Measurements from ENCODE around the gene PPCS. TPM values are rescaled to one million over a fixed set of nuclear protein-coding genes. Genes with fewer than 3 reads are reported as not detected.

PPCS gene
- polyA plus RNA-seq (ENCODE audit: low read depth in 6 of 6), result 100 to 1,000 TPM; 141 to 214 (median 157) TPM

DNA sequence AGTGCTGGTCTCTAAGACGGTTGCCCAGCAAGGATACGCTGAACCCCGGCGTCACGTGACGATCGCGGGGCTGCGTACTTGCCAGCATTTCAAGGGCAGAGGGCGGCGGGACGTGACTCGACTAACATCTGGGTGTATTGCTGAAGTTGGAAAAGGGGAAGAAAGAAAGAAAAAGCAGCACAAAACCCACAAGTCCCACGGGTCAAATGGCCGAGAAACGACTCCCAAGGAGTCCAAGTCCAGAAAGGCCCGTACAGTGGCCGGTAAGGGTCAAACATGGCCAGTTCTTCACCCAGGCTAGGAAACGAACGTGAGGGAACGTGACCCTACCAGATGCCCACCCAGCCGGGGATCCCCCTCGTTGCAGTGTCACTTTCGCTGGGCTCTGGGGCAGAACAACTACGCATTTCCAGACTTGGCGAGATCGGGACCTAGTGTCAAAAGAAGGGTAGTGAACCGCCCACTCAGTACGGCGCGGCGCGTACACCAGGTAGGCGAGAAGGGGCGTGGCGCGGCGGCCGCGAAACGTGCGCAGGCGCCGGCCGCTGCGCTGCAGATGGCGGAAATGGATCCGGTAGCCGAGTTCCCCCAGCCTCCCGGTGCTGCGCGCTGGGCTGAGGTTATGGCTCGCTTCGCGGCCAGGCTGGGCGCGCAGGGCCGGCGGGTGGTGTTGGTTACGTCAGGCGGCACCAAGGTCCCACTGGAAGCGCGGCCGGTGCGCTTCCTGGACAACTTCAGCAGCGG lies at the start of gene PPCS, which contains the start of gene ZMYND12:
Gene PPCS, plus strand, starts transcription at position 534 of the 744 bp plus-strand sequence. Its CDS starts 23 bp downstream, at position 557.
Gene ZMYND12, minus strand, starts transcription at position 13 of the 744 bp plus-strand sequence. CDS start 25 bp downstream, outside the sequence.
- Mint-ChIP-seq H3K4me1 (peaks cover 24 to 37% (median 33%) of the 10 kb centered on the region in 3 donors), H3K27me3 (no peaks in the 10 kb centered on the region)

DNA sequence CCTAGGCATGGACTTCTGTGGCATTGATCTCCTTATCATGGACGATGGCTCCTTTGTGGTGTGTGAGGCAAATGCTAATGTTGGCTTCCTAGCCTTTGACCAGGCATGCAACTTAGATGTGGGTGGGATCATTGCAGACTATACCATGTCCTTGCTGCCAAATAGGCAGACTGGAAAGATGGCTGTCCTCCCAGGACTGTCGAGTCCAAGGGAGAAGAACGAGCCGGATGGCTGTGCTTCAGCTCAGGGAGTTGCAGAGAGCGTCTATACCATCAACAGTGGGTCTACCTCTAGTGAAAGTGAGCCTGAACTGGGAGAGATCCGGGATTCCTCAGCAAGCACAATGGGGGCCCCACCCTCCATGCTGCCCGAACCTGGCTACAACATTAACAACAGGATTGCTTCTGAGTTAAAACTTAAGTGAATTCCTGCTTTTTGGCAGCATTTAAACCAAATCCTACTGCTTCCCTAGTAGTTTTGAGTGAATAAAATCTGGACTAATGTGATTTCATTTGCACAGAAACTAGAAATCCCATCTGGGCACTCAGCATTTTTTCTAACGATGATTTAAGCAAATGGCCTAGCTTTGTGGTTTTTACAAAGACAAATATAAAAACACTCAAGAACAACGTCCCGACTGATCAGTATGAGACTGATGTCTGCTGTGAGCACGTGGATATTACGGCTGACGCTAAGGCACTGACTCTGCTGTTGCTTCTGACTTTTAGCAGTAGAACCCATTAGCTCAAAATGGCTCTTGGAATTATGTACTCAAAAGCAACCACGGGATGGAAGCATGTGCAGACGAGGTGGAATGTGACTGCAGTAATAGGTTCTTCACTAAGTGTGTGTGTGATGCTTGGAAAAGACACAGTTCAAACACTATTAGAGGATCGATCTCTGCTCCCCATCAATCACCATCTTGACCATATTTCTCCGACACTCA lies 41.5 kb upstream of the PPCS start:
- no peak for DNase-seq
- H3K9me3 Mint-ChIP-seq, result no peaks in the 10 kb centered on the region
- no peak for ATAC-seq (ENCODE audit: low read depth in 2 of 2)
- H3K36me3 Mint-ChIP-seq, result no peaks in the 10 kb centered on the region
- H3K4me3 Mint-ChIP-seq, result no peak overlapping the region
- peaks cover 8 to 24% (median 15%) of the 10 kb centered on the region in 3 donors for H3K27me3 Mint-ChIP-seq
- no peaks in the 10 kb centered on the region for H3K4me1 Mint-ChIP-seq
- H3K27ac Mint-ChIP-seq, result no peak overlapping the region

More for the DNA sequence above, at the start of gene PPCS, which contains the start of gene ZMYND12:
- H3K27ac Mint-ChIP-seq, result peak within 1 kb of the TSS; percentile 98 to 100 (median 100)
- peak within 1 kb of the TSS; percentile 80 to 97 (median 92) for H3K4me3 Mint-ChIP-seq
- H3K9me3 Mint-ChIP-seq, result no peaks in the 10 kb centered on the region
- peak; percentile 96 for DNase-seq
- ATAC-seq (ENCODE audit: low read depth in 2 of 2), result peak; percentile 87 to 88
- peaks cover 14 to 26% of the 10 kb centered on the region in 2 donors for H3K36me3 Mint-ChIP-seq

- Mint-ChIP-seq H3K27me3 (peaks cover 3 to 24% (median 23%) of the 10 kb centered on the region in 3 donors), H3K4me3 (no peak overlapping the region), H3K4me1 (no peaks in the 10 kb centered on the region), H3K36me3 (no peaks in the 10 kb centered on the region), H3K27ac (no peak overlapping the region), H3K9me3 (no peaks in the 10 kb centered on the region)
- ATAC-seq (ENCODE audit: low read depth in 2 of 2) (no peak), DNase-seq (no peak)
Observed at GRCh38 chr1:42417166-42417565, 39.2 kb upstream of the PPCS start.

DNA sequence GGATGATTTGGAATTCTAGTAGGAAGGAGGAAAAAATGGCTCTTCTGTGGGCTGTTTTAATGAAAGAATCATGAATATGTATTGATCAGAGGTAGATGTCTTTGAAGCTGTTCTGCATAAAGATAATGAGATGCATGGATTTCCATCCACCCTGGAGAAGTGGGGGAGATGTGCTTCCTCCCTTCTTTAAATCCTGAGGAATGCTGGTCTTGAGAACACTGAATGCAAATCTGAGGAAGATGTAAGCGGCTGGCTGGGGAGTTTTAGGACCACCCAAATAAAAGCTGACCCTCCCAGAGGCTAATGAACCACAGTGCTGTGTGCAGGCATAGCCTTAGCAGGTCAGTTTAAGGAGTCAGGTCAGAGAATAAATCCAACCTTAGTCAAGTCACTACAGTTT lies 37.8 kb upstream of the PPCS start:
- Mint-ChIP-seq H3K36me3 (no peaks in the 10 kb centered on the region), H3K27me3 (peaks cover 3 to 24% (median 23%) of the 10 kb centered on the region in 3 donors), H3K4me3 (no peak overlapping the region), H3K4me1 (no peaks in the 10 kb centered on the region), H3K27ac (no peak overlapping the region), H3K9me3 (no peaks in the 10 kb centered on the region)
- no peak for DNase-seq
- no peak for ATAC-seq (ENCODE audit: low read depth in 2 of 2)

DNA sequence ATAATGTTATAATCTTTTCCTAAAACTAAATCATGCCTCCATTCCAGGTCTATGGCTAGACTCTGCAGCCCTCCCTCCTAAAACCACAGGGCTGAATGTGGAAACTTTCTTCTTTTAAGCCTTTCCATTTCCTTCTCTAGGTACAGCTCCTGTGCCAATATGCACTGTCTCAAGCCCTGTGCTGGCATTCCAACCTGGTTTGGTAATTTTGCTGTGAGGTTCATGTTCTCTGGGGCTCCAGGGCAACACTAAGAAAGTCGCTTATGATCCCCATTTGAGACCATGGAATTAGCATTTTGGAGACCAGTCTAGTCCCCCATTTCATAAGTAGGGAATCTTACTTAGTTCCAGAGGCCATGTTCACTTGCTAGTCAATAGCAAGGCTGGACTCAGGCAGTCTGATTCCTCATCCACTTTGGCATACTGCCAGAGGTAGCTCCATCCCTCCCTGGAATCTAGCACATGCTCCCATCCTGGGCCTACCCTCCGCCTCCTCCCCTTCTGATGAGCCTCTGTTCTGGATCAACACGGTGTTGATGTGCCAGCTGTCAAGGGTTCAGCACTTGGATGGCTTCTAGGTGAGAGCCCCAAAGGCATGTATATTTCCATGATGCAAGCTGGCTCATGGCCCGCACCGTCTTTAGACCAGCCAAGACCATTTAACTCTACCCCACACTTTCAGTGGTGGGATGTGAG lies 37.1 kb upstream of the PPCS start:
- H3K27ac Mint-ChIP-seq, result peak overlapping the region in 1 of 6 donors; percentile 20
- H3K4me3 Mint-ChIP-seq, result no peak overlapping the region
- no peaks in the 10 kb centered on the region for H3K4me1 Mint-ChIP-seq
- H3K27me3 Mint-ChIP-seq, result peaks cover 2 to 24% (median 21%) of the 10 kb centered on the region in 3 donors
- ATAC-seq (ENCODE audit: low read depth in 2 of 2) (no peak), DNase-seq (no peak)
- H3K36me3 Mint-ChIP-seq, result no peaks in the 10 kb centered on the region
- H3K9me3 Mint-ChIP-seq, result no peaks in the 10 kb centered on the region

- ATAC-seq (ENCODE audit: low read depth in 2 of 2) (no peak), DNase-seq (no peak)
- Mint-ChIP-seq H3K4me3 (no peak overlapping the region), H3K36me3 (no peaks in the 10 kb centered on the region), H3K9me3 (no peaks in the 10 kb centered on the region), H3K4me1 (no peaks in the 10 kb centered on the region), H3K27me3 (peaks cover 0 to 22% (median 17%) of the 10 kb centered on the region in 3 donors), H3K27ac (peak overlapping the region in 1 of 6 donors; percentile 46)
Observed at GRCh38 chr1:42420121-42420520, 36.2 kb upstream of the PPCS start.

GRCh38 chr1:42420911-42421585 lies 35.3 kb upstream of the PPCS start:
- no peaks in the 10 kb centered on the region for H3K4me1 Mint-ChIP-seq

GRCh38 chr1:42422737-42423136 lies 33.6 kb upstream of the PPCS start:
- Mint-ChIP-seq H3K4me3 (no peak overlapping the region), H3K4me1 (no peaks in the 10 kb centered on the region), H3K9me3 (no peaks in the 10 kb centered on the region), H3K36me3 (no peaks in the 10 kb centered on the region), H3K27me3 (peaks cover 0 to 16% (median 12%) of the 10 kb centered on the region in 3 donors), H3K27ac (no peak overlapping the region)
- no peak for ATAC-seq (ENCODE audit: low read depth in 2 of 2)
- DNase-seq, result no peak

More at GRCh38 chr1:42420911-42421585, 35.3 kb upstream of the PPCS start:
- Mint-ChIP-seq H3K9me3 (no peaks in the 10 kb centered on the region), H3K4me3 (no peak overlapping the region), H3K27ac (no peak overlapping the region), H3K36me3 (no peaks in the 10 kb centered on the region), H3K27me3 (peaks cover 0 to 16% (median 12%) of the 10 kb centered on the region in 3 donors)
- no peak for DNase-seq
- ATAC-seq (ENCODE audit: low read depth in 2 of 2), result no peak

GRCh38 chr1:42423681-42424080 lies 32.7 kb upstream of the PPCS start:
- no peaks in the 10 kb centered on the region for H3K9me3 Mint-ChIP-seq
- H3K4me3 Mint-ChIP-seq, result no peak overlapping the region
- DNase-seq (no peak), ATAC-seq (ENCODE audit: low read depth in 2 of 2) (no peak)
- H3K27me3 Mint-ChIP-seq, result peaks cover 0 to 16% (median 12%) of the 10 kb centered on the region in 3 donors
- no peak overlapping the region for H3K27ac Mint-ChIP-seq
- no peaks in the 10 kb centered on the region for H3K36me3 Mint-ChIP-seq
- no peaks in the 10 kb centered on the region for H3K4me1 Mint-ChIP-seq

DNA sequence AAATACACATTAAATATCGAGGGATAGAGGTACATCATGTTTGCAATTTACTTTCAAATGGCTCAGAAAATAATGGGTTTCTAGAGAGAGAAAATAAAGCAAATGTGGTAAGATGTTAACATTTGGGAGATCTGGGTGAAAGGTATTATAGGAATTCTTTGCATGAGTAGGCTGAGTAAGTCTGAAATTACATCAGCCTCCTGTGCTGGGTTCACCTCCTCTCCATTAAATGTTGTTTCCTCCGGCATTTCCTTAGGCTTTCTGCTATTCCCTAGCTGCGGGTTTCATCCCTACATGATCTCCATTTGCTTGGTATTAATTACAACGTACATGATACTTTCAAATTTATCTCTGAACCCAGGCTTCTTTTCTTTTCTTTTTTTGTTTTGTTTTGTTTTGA lies 32.1 kb upstream of the PPCS start:
- no peak for ATAC-seq (ENCODE audit: low read depth in 2 of 2)
- Mint-ChIP-seq H3K4me3 (no peak overlapping the region), H3K4me1 (no peaks in the 10 kb centered on the region)

DNA sequence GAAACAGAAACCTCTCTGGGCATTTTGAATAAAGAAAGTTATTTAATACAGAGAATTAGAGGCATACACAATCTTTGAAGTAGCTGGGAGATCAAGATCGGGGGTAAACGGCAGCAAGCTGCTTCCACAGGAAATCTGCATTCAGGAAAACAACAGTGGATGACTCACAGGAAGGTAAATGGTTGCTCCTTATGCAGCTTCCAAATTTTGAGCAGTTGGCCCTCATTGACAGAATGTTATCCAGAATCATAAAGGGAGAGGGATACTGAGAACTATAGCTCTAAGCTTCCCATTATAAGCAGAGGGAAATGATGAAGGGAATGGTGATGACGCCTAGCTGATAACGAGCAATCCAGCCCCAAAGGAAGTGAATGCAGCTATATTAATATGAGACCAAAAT lies 29.1 kb upstream of the PPCS start:
- ATAC-seq (ENCODE audit: low read depth in 2 of 2) (no peak), DNase-seq (no peak)
- H3K9me3 Mint-ChIP-seq, result no peaks in the 10 kb centered on the region
- H3K27ac Mint-ChIP-seq, result no peak overlapping the region
- H3K4me1 Mint-ChIP-seq, result no peaks in the 10 kb centered on the region
- H3K4me3 Mint-ChIP-seq, result no peak overlapping the region
- no peaks in the 10 kb centered on the region for H3K36me3 Mint-ChIP-seq
- H3K27me3 Mint-ChIP-seq, result no peaks in the 10 kb centered on the region

More for the DNA sequence above, 32.1 kb upstream of the PPCS start:
- Mint-ChIP-seq H3K36me3 (no peaks in the 10 kb centered on the region), H3K27me3 (peaks cover 0 to 16% (median 12%) of the 10 kb centered on the region in 3 donors), H3K9me3 (no peaks in the 10 kb centered on the region), H3K27ac (no peak overlapping the region)
- no peak for DNase-seq

- ATAC-seq (ENCODE audit: low read depth in 2 of 2), result no peak
- no peak for DNase-seq
- no peaks in the 10 kb centered on the region for H3K36me3 Mint-ChIP-seq
- H3K9me3 Mint-ChIP-seq, result no peaks in the 10 kb centered on the region
- H3K4me1 Mint-ChIP-seq, result no peaks in the 10 kb centered on the region
- no peak overlapping the region for H3K27ac Mint-ChIP-seq
- no peaks in the 10 kb centered on the region for H3K27me3 Mint-ChIP-seq
- H3K4me3 Mint-ChIP-seq, result no peak overlapping the region
Observed at GRCh38 chr1:42429603-42430002, 26.7 kb upstream of the PPCS start.
